ENCODE measurements around the gene SLC9A6.

DNA sequence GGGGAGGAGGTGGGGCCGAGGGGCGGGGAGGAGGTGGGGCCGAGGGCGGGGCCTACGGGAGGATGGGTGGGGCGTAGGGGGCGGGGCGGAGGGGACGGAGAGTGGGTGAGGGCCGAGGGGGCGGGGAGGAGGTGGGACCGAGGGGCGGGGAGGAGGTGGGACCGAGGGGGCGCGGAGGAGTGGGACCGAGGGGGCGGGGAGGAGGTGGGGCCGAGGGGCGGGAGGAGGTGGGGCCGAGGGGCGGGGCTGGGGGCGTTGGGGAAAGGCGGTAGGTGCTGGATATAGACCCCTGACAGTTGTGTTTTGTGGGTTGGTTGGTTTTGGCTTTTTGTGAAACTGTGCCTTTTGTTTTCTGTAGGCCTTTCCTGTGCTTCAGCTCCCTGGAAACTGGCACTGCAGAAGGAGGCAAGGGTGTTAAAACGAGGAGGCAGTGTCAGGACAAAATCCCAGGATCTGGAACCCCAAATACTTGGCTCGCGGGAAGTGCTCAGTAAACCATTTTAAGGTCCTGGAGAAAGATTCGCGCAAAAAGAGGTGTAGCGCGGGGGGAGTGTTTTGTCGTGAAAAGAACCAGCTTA, 10.9 kb upstream of the SLC9A6 start:
- TF ChIP-seq, protein P1, sequence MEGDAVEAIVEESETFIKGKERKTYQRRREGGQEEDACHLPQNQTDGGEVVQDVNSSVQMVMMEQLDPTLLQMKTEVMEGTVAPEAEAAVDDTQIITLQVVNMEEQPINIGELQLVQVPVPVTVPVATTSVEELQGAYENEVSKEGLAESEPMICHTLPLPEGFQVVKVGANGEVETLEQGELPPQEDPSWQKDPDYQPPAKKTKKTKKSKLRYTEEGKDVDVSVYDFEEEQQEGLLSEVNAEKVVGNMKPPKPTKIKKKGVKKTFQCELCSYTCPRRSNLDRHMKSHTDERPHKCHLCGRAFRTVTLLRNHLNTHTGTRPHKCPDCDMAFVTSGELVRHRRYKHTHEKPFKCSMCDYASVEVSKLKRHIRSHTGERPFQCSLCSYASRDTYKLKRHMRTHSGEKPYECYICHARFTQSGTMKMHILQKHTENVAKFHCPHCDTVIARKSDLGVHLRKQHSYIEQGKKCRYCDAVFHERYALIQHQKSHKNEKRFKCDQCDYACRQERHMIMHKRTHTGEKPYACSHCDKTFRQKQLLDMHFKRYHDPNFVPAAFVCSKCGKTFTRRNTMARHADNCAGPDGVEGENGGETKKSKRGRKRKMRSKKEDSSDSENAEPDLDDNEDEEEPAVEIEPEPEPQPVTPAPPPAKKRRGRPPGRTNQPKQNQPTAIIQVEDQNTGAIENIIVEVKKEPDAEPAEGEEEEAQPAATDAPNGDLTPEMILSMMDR (IDR thresholded peaks at IDR 0.05): no peak
- no peak for TF ChIP-seq POLR2A (IDR thresholded peaks at IDR 0.05)
